Colonic mucosa (tissue), 4 donors: ENCODE data around the gene KIAA0232. TPM values are rescaled to one million over a fixed set of nuclear protein-coding genes. Genes with fewer than 3 reads are reported as not detected.

Experiments used
- DNase-seq: peaks from one replicate; pipeline ENCODE4 v3.0.0-alpha.2; 2020
- H3K27ac ChIP-seq: fragments of 200-600 bp; one replicate; pipeline ENCODE4 v1.8.0; 2021
- H3K27me3 ChIP-seq: fragments of 200-600 bp; one replicate; pipeline ENCODE4 v1.8.0; 2021
- H3K36me3 ChIP-seq: fragments of 200-600 bp; one replicate; pipeline ENCODE4 v1.8.0; 2021
- H3K4me1 ChIP-seq: fragments of 200-600 bp; one replicate; pipeline ENCODE4 v1.8.0; 2021; ENCODE audit warnings: mild to moderate bottlenecking
- H3K4me3 ChIP-seq: fragments of 200-600 bp; one replicate; pipeline ENCODE4 v1.8.0; 2021
- H3K9ac ChIP-seq, 2 donors: one replicate each; pipeline ENCODE4 v1.7.0; 2013; ENCODE audit warnings: control low read depth in 2 of 2, low read depth in 2 of 2, low read length in 2 of 2
- H3K9me3 ChIP-seq: fragments of 200-600 bp; one replicate; pipeline ENCODE4 v1.8.0; 2021
- intact Hi-C: fragments of 100-400 bp; cut with DNase I; formaldehyde crosslinking; loops from one replicate; pipeline ENCODE4 v1.14.1; 2022
- total RNA-seq, 2 donors: library from RNA; stranded (reverse); fragmentation: NEBNext Ultra II Directional in 1 of 2; extraction: Animal tissue kit (Norgen Biotek cat#: 25700) in 1 of 2; gene quantifications; one replicate each; pipeline ENCODE4 v1.2.1, GENCODE V29; 2021
- TF ChIP-seq, protein P1 (sequence below): fragments of 200-600 bp; IDR thresholded peaks from one replicate; pipeline ENCODE4 v1.8.0; 2022; ENCODE audit warnings: antibody characterized with exemption, mild to moderate bottlenecking
- donor health status: healthy.
- donor health status: DM: no; HTN: no; CAD: no.
- donor health status: DM: no; HTN: no; CAD: no.

Gene KIAA0232
- total RNA-seq, 2 donors from 2014 or later = 20.8 to 32.8 TPM

DNA sequence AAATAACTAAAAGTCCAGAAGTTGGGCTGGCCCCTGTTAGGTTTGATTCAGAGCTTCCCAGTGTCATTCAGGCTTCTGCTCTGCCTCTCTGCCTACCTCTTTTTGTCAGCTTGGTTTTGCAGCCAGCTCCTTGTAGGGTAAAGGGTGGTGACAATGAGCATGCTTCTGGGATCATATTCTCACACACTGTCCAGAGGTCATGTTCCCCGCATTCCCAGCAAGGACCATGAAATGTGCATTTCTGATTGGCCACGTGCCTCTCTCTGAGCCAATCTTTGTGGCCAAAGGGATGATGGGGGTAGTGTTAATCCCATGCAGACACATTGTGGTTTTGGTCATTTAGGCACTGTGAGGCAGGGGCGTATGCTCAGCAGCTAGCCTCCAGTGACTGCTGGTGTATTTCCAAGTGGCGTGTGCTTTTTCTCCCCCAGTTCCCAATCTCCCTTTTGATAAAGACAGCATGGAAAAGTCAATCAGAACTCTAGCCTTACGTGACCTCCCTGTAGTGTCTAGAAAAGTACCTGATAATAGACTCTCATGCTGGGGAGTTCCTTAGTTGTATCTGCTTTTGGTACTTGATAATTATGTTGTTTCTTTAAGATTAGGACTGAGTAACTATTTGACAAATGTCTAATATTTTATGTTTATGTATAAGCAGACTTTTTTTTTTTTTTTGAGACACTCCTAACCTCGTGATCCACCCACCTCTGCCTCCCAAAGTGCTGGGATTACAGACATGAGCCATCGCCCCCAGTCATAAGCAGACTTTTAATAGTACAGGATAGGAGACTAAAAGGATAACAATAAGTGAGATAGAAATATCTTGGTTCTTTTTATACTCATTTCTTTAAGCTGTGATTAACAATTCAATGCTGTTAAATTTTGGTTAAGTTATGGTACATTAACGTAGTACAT is 57.8 kb downstream of the KIAA0232 start:
- Histone ChIP-seq H3K36me3 (no peaks in the 10 kb centered on the region), H3K9ac (no peak overlapping the region), H3K9me3 (no peaks in the 10 kb centered on the region), H3K27ac (no peak overlapping the region), H3K27me3 (no peaks in the 10 kb centered on the region), H3K4me3 (no peak overlapping the region), H3K4me1 (no peaks in the 10 kb centered on the region)
- no peak for DNase-seq
- TF ChIP-seq, protein P1, sequence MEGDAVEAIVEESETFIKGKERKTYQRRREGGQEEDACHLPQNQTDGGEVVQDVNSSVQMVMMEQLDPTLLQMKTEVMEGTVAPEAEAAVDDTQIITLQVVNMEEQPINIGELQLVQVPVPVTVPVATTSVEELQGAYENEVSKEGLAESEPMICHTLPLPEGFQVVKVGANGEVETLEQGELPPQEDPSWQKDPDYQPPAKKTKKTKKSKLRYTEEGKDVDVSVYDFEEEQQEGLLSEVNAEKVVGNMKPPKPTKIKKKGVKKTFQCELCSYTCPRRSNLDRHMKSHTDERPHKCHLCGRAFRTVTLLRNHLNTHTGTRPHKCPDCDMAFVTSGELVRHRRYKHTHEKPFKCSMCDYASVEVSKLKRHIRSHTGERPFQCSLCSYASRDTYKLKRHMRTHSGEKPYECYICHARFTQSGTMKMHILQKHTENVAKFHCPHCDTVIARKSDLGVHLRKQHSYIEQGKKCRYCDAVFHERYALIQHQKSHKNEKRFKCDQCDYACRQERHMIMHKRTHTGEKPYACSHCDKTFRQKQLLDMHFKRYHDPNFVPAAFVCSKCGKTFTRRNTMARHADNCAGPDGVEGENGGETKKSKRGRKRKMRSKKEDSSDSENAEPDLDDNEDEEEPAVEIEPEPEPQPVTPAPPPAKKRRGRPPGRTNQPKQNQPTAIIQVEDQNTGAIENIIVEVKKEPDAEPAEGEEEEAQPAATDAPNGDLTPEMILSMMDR = no peak
- intact Hi-C loops = no loop called here

DNA sequence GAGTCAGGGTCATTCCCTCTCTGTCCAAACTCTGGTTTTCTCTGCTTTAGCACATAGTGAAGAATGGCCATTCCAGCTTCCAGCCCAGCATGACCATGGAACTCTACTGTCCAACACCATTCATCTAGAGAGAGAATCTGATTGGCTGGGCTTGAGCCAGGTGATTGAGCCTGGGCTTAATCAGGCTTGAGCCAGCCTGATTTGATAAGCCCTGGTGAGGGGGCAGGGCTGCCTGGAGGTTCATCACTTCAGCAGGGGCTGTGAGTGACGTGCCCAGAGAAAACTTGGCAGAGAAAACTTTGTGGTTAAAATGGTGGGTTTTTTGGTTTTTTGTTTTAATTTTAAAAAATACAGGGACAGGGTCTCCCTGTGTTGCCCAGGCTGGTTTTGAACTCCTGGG is 62.5 kb downstream of the KIAA0232 start:
- TF ChIP-seq, protein P1 = no peak
- Histone ChIP-seq H3K4me1 (no peaks in the 10 kb centered on the region), H3K9ac (no peak overlapping the region), H3K9me3 (no peaks in the 10 kb centered on the region), H3K36me3 (no peaks in the 10 kb centered on the region), H3K4me3 (no peak overlapping the region), H3K27me3 (no peaks in the 10 kb centered on the region), H3K27ac (no peak overlapping the region)
- intact Hi-C loops = no loop called here
- DNase-seq = no peak

DNA sequence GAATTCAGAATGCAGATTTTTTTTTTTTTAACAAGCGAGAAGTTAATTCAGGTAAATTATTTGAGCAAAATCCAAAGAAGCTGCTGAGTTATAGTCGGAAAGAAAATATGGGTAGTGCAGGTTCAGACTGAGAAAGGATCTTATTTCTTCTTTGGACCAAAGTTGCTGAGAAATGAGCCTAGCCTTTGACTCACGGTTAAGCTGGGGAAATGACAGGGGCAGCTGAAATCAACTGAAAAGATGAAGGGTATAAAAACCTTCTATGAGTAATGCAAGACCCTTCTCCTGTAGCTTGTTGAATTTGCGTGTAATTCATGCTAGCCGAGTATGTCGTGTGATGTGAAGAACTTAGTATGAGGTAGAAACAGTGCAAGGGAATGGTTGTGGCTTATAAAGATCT is 63.0 kb downstream of the KIAA0232 start:
- H3K9ac ChIP-seq = no peak overlapping the region
- no peaks in the 10 kb centered on the region for H3K27me3 ChIP-seq
- H3K27ac ChIP-seq = no peak overlapping the region
- intact Hi-C loops = no loop called here
- no peak for DNase-seq
- H3K9me3 ChIP-seq = no peaks in the 10 kb centered on the region
- TF ChIP-seq, protein P1 = no peak
- H3K4me3 ChIP-seq = no peak overlapping the region
- no peaks in the 10 kb centered on the region for H3K4me1 ChIP-seq
- H3K36me3 ChIP-seq = no peaks in the 10 kb centered on the region

DNA sequence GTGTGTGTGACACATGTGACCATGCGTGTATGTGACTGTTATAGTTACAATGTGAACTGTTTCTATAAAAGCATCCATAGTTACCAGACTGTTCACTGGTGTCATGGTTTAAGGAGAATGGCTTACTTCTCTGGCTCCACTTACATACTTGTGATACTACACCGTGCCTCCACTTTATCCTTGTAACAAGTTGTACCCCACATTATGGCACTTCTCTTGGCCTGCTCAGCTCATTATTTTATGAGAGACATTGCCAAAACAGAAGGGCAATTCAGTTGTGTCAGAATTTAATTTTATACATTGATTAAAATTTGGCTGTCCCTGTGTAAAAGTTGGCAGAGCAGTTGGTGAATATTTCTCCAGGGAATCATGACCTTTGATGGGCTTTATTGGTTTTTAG is 64.7 kb downstream of the KIAA0232 start:
- intact Hi-C loops = no loop called here
- TF ChIP-seq, protein P1 = no peak
- Histone ChIP-seq H3K4me1 (no peaks in the 10 kb centered on the region), H3K9me3 (no peaks in the 10 kb centered on the region), H3K27ac (no peak overlapping the region), H3K36me3 (no peaks in the 10 kb centered on the region), H3K9ac (no peak overlapping the region), H3K4me3 (no peak overlapping the region), H3K27me3 (no peaks in the 10 kb centered on the region)
- no peak for DNase-seq

DNA sequence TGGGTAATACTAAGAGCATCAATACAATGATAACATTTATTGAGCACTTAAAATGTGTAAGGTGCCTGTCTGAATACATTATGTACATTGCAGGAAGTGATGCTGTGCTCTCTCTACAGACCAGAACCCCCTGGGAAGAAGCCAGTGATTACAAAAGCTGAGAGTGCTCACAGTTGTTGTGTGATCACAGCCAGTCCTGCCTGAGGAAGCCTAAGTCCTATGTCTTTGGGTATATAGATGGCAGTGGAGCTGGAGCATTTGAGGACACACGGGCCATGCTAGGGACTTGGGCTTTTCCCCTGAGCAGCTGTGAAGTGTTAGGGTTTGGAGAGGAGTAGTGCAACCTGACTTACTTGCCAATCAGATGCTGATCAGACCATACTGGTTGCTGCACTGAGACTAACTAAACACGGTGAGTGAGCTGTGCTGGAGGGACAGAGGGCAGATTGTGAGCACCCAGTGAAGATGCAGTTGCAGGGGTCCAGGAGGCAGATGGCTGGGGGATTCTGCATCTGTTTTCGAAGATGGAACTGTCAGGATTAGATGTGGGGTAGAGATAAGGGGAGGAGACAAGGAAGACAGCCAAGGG is 66.3 kb downstream of the KIAA0232 start:
- no peaks in the 10 kb centered on the region for H3K27me3 ChIP-seq
- H3K4me3 ChIP-seq = no peak overlapping the region
- intact Hi-C loops = no loop called here
- no peaks in the 10 kb centered on the region for H3K4me1 ChIP-seq
- no peak overlapping the region for H3K9ac ChIP-seq
- DNase-seq = no peak
- TF ChIP-seq, protein P1 = no peak
- no peak overlapping the region for H3K27ac ChIP-seq
- H3K36me3 ChIP-seq = no peaks in the 10 kb centered on the region
- H3K9me3 ChIP-seq = no peaks in the 10 kb centered on the region
